Esophagus muscularis mucosa (tissue), 4 donors: ENCODE data around the gene CCDC159. TPM values are rescaled to one million over a fixed set of nuclear protein-coding genes. Genes with fewer than 3 reads are reported as not detected.

Source experiments
- DNase-seq: peaks from one replicate; pipeline ENCODE4 v3.0.0-alpha.2; 2017; ENCODE audit errors: extremely low spot score
- H3K27ac ChIP-seq, 4 donors: fragments of 200-600 bp; sonication (generic); replicated peaks in 1 of 4; 1 replicate in 3 of 4; 2 replicates in 1 of 4; pipeline ENCODE4 v1.5.1; 2016 to 2019; ENCODE audit warnings: mild to moderate bottlenecking in 1 of 4
- H3K27me3 ChIP-seq, 4 donors: fragments of 200-600 bp; sonication (generic); one replicate each; pipeline versions ENCODE4 v1.5.1 to v1.6.0; 2016 to 2019
- H3K36me3 ChIP-seq, 4 donors: fragments of 200-600 bp; sonication (generic); one replicate each; pipeline ENCODE4 v1.5.1; 2016 to 2019
- H3K4me1 ChIP-seq, 4 donors: fragments of 200-600 bp; sonication (generic); one replicate each; pipeline ENCODE4 v1.5.1; 2016 to 2019
- H3K4me3 ChIP-seq, 4 donors: fragments of 200-600 bp; sonication (generic); 1 replicate in 2 of 4; 2 replicates in 2 of 4; pipeline ENCODE4 v1.5.1; 2016 to 2019; ENCODE audit warnings: mild to moderate bottlenecking in 4 of 4, moderate library complexity in 1 of 4
- H3K9me3 ChIP-seq, 4 donors: fragments of 200-600 bp; sonication (generic); 1 replicate in 3 of 4; 2 replicates in 1 of 4; pipeline ENCODE4 v1.5.1; 2016 to 2019
- EP300 ChIP-seq: sonication (generic); formaldehyde crosslinking; IDR thresholded peaks from one replicate; pipeline ENCODE4 v1.6.1; 2017; ENCODE audit warnings: antibody characterized with exemption
- POLR2A ChIP-seq: fragments of 450-650 bp; IDR thresholded peaks from one replicate; pipeline ENCODE4 v1.6.1; 2017; ENCODE audit warnings: antibody characterized with exemption, moderate library complexity, mild to moderate bottlenecking, low read depth
- POLR2AphosphoS5 ChIP-seq, 2 donors: sonication (generic); formaldehyde crosslinking; IDR thresholded peaks; one replicate each; pipeline ENCODE4 v1.6.1; 2017; ENCODE audit warnings: antibody characterized with exemption in 2 of 2
- WGBS: methylation state at CpG from one replicate; pipeline ENCODE4 v1.1.5; 2018; 5-methylcytosine and 5-hydroxymethylcytosine counted together
- intact Hi-C: fragments of 100-400 bp; cut with DNase I; formaldehyde crosslinking; loops from one replicate; pipeline ENCODE4 v1.15.1; 2023
- total RNA-seq, 4 donors: library from RNA; depleted of rRNA; stranded (reverse); fragments of >200 nt; gene quantifications; one replicate each; pipeline versions ENCODE4 v1.1.0 to v1.2.1, GENCODE V29; 2016
- TF ChIP-seq, protein P1 (sequence below), 3 experiments: fragments of 200-600 bp in 2 of 3; fragments of 450-650 bp in 1 of 3; sonication (generic) in 2 of 3; IDR thresholded peaks; one replicate each; pipeline ENCODE4 v1.5.1; 2017 to 2019; ENCODE audit warnings: antibody characterized with exemption in 3 of 3, mild to moderate bottlenecking in 2 of 3, moderate library complexity in 1 of 3

CCDC159 gene, protein sequence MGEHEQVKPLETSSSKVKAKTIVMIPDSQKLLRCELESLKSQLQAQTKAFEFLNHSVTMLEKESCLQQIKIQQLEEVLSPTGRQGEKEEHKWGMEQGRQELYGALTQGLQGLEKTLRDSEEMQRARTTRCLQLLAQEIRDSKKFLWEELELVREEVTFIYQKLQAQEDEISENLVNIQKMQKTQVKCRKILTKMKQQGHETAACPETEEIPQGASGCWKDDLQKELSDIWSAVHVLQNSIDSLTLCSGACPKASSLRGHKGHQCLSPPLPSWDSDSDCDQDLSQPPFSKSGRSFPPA
- 10 to 100 TPM in 3 of 4 donors, 1 to 10 TPM in 1; 8.3 to 17.6 (median 13.8) TPM for total RNA-seq

DNA sequence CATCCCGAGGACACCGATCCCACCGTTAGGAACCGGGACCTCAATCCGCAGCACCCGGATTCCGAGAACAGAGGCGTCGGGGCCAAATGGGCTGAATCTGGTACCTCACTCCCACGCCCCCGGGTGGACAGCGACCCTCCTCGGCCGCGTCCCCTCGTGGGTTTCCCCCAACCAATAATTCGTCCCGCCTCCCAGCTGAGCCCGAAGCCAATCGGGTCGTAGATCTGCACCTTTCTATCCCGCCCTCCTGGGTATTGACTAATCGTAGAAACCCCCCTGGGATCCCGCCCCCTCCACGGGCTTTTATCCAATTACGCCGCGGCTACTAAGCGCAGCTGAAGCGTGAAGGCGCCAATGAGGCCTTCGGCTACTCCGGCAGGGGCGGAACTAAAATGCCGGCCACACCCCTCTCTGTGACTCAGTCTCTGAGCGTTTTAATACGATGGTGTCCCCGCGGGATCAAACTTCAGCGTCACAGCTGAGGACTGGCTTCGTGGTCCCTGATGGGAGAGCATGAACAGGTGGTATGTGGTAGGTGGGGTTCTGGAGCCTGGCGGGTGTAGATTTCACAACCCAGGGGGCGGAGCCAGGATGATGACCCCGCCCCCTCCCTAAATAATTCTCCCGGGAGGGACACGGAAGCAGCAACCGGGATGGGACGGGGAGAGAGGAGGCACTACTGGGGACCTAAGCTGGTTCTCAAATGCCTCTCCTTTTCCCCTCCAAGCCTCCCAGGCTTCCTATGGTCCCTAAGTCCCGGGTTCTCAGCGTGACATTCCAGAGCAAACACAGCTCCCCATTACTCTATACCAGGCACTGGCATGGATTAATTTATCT lies at the start of gene CCDC159, which contains the start of gene TMEM205:
TSS of gene CCDC159 (plus strand) at position 416 of the 837 bp plus-strand sequence. CDS start at position 504, 88 bp downstream.
TSS of gene TMEM205 (minus strand) at position 165 of the 837 bp plus-strand sequence. CDS start 649 bp downstream, outside the sequence.
- H3K4me1 ChIP-seq: peaks cover 25 to 46% (median 43%) of the 10 kb centered on the region in 4 donors
- peaks cover 0 to 23% (median 21%) of the 10 kb centered on the region in 4 donors for H3K36me3 ChIP-seq
- peak; percentile 100 for DNase-seq
- H3K4me3 ChIP-seq: peak within 1 kb of the TSS; percentile 63 to 84 (median 74)
- intact Hi-C loops: no loop called here
- 0% methylated on average over 34 of the region's 50 CpGs for WGBS
- H3K27ac ChIP-seq: peak within 1 kb of the TSS; percentile 88 to 93 (median 90)
- peak; percentile 93 to 97 for TF ChIP-seq POLR2AphosphoS5 (IDR thresholded peaks at IDR 0.05)
- no peak for TF ChIP-seq EP300
- TF ChIP-seq POLR2A: peak; percentile 81
- TF ChIP-seq, protein P1, sequence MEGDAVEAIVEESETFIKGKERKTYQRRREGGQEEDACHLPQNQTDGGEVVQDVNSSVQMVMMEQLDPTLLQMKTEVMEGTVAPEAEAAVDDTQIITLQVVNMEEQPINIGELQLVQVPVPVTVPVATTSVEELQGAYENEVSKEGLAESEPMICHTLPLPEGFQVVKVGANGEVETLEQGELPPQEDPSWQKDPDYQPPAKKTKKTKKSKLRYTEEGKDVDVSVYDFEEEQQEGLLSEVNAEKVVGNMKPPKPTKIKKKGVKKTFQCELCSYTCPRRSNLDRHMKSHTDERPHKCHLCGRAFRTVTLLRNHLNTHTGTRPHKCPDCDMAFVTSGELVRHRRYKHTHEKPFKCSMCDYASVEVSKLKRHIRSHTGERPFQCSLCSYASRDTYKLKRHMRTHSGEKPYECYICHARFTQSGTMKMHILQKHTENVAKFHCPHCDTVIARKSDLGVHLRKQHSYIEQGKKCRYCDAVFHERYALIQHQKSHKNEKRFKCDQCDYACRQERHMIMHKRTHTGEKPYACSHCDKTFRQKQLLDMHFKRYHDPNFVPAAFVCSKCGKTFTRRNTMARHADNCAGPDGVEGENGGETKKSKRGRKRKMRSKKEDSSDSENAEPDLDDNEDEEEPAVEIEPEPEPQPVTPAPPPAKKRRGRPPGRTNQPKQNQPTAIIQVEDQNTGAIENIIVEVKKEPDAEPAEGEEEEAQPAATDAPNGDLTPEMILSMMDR (IDR thresholded peaks at IDR 0.05): peak in 1 of 3 experiments; percentile 8
- peaks cover 0 to 9% (median 4%) of the 10 kb centered on the region in 4 donors for H3K9me3 ChIP-seq
- H3K27me3 ChIP-seq: no peaks in the 10 kb centered on the region

DNA sequence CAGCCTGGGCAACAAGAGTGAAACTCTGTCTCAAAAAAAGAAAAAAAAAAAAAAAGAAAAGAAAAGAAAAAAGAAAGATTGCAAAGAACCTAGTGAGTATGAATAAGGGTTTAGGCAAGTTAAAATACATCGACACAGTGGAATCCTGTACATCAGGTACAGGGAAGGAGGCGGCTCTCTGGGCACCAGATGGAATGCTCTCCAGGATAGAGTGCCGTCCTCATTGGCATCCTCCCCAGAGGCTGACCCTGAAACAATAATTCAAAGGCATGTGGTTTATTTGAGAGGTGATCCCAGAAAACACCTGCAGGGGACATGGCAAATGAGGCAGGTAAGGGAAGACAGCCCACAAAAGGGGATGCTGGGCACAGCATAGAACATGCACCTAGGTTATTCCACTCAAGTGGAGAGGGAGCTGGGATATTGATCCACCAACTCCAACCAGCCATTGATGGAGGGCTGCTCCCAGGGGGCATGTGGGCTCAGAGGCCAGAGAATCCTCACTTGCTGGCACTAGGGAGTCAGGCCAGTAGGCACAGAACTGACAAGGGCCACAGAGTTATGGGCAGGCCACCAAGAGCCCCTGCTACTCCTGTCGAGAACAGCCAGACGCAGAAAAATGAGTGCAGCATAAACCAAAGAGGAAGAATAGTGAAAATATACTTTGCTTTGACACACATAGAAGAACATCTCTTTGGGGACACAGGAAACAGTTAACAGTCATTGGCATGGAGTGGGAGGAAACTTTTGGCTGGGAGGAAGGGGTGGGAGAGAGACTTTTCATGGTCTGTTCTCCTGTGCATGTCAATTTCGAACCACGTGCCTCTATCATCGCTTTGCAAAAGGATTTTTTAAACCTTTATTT lies 46.1 kb upstream of the CCDC159 start:
- H3K4me1 ChIP-seq: peaks cover 0 to 14% (median 4%) of the 10 kb centered on the region in 4 donors
- intact Hi-C loops: loop anchor here (5.0 kb wide), 1 partner anchor 82 kb away; the partner anchor contains the start of gene EPOR
- H3K4me3 ChIP-seq: no peak overlapping the region
- TF ChIP-seq POLR2AphosphoS5 (IDR thresholded peaks at IDR 0.05) (no peak), POLR2A (no peak)
- H3K36me3 ChIP-seq: no peaks in the 10 kb centered on the region
- 63% methylated on average over 8 of the region's 8 CpGs for whole genome bisulfite sequencing
- peaks cover 0 to 10% (median 0%) of the 10 kb centered on the region in 4 donors for H3K27me3 ChIP-seq
- H3K9me3 ChIP-seq: no peaks in the 10 kb centered on the region
- no peak overlapping the region for H3K27ac ChIP-seq
- no peak for DNase-seq

DNA sequence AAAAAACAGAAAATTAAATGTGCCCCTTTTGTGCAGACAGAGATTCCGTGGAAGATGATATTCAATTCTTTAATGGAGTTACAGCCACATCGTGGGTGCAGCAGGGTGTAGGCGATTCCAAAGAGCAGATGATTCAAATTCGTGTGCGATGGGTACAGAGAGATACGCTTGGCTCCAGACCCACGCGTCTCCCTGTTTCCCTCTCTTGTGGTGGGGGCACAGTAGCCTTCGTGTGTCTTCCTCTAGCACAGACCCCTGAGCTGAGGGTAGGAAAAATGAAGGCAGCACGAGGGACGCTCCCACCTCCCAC lies 45.6 kb upstream of the CCDC159 start:
- intact Hi-C loops: no loop called here
- H3K27ac ChIP-seq: no peak overlapping the region
- H3K4me1 ChIP-seq: peaks cover 0 to 14% (median 4%) of the 10 kb centered on the region in 4 donors
- H3K9me3 ChIP-seq: no peaks in the 10 kb centered on the region
- DNase-seq: no peak
- TF ChIP-seq, protein P1 (IDR thresholded peaks at IDR 0.05): no peak
- TF ChIP-seq EP300: no peak
- no peak for TF ChIP-seq POLR2A
- TF ChIP-seq POLR2AphosphoS5 (IDR thresholded peaks at IDR 0.05): no peak
- H3K27me3 ChIP-seq: peaks cover 0 to 10% (median 0%) of the 10 kb centered on the region in 4 donors
- H3K36me3 ChIP-seq: no peaks in the 10 kb centered on the region
- H3K4me3 ChIP-seq: no peak overlapping the region
- WGBS: 88% methylated on average over 11 of the region's 11 CpGs

DNA sequence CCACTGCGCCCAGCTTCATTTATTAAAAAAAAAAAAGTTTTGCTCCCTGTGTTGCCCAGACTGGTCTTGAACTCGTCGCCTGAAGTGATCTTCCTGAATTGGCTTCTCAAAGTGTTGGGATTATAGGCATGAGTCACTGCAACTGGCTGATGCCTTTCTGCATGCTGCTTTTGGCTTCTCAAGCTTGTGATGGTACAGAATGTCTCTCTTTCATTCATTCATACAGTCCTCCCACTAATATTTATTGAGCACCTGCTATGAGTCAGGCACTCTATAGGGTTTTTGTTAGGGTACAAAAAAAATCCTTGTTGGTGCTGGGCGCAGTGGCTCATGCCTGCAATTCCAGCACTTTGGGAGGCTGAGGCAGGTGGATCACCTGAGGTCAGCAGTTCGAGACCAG lies 41.4 kb upstream of the CCDC159 start:
- Histone ChIP-seq H3K36me3 (no peaks in the 10 kb centered on the region), H3K27ac (no peak overlapping the region), H3K4me1 (no peaks in the 10 kb centered on the region), H3K4me3 (no peak overlapping the region), H3K27me3 (peaks cover 0 to 15% (median 0%) of the 10 kb centered on the region in 4 donors), H3K9me3 (no peaks in the 10 kb centered on the region)
- TF ChIP-seq, protein P1 (IDR thresholded peaks at IDR 0.05): no peak
- TF ChIP-seq POLR2AphosphoS5 (IDR thresholded peaks at IDR 0.05): no peak
- no peak for TF ChIP-seq POLR2A
- TF ChIP-seq EP300: no peak
- DNase-seq: no peak
- WGBS: 89% methylated on average over 5 of the region's 5 CpGs
- intact Hi-C loops: no loop called here
